Right renal cortex interstitium (tissue), 3 donors: ENCODE data around the gene SURF6. TPM values are rescaled to one million over a fixed set of nuclear protein-coding genes. Genes with fewer than 3 reads are reported as not detected.
"Not testable (repeated sequence)": the region's sequence is repeated elsewhere in the genome, so short reads cannot be mapped to it uniquely, and the experiment has no call there.

ENCODE experiments used
- DNase-seq, 3 donors: peaks; one replicate each; pipeline ENCODE4 v3.0.0-alpha.2; 2013; ENCODE audit warnings: low read depth in 3 of 3, low spot score in 2 of 3
- polyA plus RNA-seq, 3 donors: library from polyadenylated mRNA; unstranded; fragments of 120-200 nt; gene quantifications; one replicate each; pipeline ENCODE4 v1.2.1, GENCODE V29; 2013; ENCODE audit not compliant: insufficient read length in 3 of 3

The SURF6 gene
- polyA plus RNA-seq, 3 donors = 23.4 to 27.3 (median 27.2) TPM

- DNase-seq = no peak
Observed at GRCh38 chr9:133348718-133349573, 13.0 kb upstream of the SURF6 start.

DNA sequence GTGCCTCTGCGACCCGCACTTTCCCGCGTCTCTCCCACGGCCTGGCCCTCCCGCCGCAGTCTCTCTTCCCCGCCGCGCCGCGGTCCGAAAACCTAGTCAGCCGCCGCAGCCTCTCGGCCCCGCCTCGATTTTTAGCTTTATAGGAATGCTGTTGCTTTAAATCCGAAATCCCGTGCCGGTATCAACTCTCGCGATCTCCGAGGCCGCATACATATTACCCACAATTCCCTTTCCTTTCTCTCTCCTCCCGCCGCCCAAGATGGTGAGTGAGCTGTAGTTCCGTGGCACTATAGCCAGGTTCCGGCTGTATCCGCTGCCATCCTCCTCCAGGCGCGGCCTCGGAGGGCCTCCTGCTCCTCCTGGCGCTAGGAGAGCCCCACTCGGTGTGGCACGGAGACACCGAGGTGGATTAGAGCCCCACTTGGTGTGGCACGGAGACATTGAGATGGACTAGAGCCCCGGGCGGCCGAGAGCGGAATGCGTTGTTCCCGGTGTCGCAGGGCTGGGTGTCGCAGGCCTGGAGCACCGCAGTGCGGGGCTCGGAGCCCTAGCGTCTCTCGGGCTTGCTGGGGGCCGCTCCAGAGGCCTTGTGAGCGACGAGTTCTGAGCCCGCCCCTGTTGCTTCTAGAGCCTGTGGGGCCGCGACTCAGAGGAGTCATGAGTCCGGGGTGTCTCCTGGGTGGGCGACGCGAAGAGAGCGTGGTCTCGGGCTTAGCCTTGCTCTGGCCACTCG, 12.2 kb upstream of the SURF6 start, which contains the start of the genes MED22 and RPL7A:
Gene MED22, minus strand, starts transcription at position 147 of the 733 bp plus-strand sequence. CDS start 1,469 bp downstream, outside the sequence.
Gene RPL7A, plus strand, starts transcription at position 234 of the 733 bp plus-strand sequence. Its CDS starts 26 bp downstream, at position 260.
- DNase-seq = peak; percentile 91 to 95 (median 94)

DNA sequence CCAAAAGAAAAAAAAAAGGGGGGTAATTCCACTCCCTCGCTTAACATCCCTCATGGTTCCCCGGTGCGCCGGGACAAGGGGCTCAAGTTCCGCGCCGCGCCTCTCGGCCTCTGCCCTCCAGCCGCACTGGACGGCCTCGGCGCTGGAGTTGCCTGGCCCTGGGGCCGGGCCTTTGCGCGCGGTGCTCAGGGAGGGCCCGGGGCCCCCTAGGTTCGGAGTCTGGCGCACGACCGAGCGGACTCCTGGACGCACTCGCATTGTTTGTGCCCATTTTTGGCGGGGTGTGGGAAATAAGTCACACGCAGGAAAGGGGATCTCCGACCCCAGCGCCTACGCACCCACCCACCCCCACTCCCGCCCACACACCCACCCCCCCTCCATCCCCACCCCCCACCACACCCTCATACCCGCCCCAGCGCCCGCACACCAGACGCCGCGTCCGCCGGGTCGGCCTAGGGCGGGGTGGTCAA, 11.6 kb upstream of the SURF6 start:
- no peak for DNase-seq

DNA sequence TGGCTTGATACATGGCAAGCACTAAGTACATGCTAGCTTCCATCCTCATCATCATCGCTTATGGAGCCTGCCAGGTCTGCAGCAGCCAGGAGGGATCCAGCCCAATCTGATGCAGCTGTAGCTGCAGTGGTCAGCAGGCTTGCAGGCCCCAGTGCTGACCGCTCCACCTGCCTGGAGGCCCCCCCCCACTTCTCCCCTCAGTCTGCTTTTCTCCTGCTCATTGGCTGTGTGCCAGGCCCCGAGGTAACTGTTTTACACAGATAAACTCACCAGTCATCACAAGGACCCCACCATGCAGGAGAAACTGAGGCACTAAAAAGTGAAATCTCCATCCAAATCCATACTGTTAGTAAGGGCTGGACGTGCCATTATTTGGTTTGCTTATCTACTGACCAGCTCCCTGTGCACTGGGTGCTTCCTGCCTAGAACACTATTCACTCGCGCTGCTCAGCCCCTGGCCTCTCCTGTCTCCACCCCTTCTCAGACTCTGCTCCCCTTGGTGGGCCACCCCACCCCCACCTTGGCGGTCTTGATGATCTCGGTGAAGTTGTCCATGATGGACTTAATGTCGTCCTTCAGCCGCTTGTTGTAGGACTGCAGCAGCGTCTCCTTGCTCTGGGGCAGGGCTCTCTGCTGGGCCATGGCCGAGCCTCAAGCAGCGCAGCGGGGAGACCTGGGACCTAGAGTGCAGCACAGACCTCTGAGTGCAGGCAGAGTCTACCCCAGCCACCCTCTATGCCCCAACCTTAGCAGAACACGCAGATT, 10.2 kb upstream of the SURF6 start:
- no peak for DNase-seq

GRCh38 chr9:133345596-133345995, 9.6 kb upstream of the SURF6 start:
- DNase-seq = no peak

- no peak for DNase-seq
Observed at GRCh38 chr9:133344979-133345378, 9.0 kb upstream of the SURF6 start.

DNA sequence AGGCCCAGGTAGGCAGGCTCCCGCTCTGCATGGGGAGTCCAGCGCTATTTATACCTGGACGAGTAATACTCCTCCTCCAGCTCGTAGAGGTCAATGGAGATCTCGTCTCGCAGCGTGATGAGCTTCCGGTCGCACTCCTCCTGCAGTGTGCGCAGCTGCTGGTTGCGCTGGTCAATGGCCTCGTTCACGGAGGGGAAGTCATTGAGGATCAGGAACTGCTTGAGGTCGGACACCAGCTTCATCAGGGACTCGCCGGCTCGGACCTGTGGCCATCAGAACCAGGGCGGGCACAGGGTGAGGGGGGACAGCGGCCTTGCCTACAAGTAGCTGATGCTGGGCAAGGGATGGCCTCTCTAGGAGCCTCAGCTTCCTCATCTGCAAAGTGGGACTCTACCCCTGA, 8.1 kb upstream of the SURF6 start:
- DNase-seq = no peak

- no peak for DNase-seq
Observed at GRCh38 chr9:133342570-133342969, 6.6 kb upstream of the SURF6 start.

GRCh38 chr9:133342069-133342406, 6.0 kb upstream of the SURF6 start:
- DNase-seq = no peak

DNA sequence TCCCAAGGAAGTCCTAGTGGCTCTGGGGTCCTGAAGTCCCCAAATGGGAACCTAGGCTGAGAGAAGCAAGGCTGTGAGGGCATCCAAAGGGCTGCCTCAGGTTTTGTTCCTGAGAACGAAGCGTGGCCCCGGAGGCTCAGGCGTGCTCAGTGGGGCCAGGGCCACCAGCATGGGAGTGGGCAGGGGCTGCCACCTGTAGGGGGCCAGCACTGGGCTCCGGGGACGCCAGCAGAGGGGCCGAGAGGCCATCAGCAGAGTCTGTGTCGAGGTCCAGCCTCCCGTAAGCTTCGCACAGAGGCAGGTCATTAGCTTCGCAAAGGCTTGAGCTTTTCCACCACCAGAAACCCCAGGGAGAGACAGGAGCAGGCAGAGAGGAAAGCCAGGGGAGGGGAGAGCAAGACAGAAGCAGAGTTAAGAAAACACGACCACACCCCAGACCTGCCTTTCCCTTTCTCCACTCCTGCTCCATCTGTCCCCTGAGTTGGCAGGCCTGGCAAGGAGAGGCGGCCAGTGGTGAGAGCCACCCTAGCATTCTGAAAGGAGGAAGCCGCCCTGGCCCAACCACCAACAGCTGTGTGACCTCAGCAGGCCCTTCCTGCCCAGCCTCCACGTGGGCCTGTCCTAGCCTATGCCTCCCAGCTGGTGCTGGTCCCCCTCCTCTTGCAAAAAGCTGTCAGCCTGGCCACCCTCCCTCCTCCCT, 5.5 kb upstream of the SURF6 start:
- DNase-seq = no peak

DNA sequence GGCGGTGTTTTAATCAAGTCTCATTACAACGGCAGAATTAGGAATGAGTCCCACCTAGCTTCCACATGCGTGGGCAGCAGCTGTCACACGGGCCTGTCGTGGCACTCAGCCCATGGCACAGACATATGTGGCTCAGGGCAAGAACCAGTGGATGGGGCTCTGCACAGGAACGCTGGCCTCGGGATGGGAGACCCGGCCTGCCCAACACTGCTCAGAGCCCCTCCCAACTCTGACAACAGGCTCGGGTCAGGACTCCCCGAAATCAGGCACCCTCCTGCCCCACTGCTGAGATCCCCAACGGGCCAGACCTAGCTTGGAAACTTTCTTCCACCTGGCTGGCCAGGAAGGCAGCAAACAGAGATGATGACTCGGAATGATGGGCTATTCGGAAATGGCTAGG, 4.9 kb upstream of the SURF6 start:
- DNase-seq = no peak

- DNase-seq = no peak
Observed at GRCh38 chr9:133340256-133340655, 4.3 kb upstream of the SURF6 start.

DNA sequence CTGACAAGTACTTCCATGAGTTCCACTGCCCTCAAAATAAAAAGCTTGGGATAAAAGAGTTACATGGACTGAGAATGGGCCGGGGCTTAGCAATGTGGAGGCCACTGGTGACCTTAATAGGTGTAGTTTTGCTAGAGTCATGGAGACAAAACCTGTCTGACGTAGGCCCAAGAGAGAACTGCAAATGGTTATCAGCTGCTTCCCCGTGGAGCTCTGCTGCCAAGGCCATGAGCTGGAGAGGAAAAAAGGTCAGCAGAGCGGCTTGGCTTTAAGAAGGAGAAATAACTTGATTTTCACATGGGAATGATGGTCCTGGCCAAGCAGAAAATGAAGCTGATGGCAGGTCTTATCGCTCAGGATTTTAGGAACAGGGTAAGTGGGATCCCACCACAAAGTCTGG, 3.7 kb upstream of the SURF6 start:
- DNase-seq = no peak

DNA sequence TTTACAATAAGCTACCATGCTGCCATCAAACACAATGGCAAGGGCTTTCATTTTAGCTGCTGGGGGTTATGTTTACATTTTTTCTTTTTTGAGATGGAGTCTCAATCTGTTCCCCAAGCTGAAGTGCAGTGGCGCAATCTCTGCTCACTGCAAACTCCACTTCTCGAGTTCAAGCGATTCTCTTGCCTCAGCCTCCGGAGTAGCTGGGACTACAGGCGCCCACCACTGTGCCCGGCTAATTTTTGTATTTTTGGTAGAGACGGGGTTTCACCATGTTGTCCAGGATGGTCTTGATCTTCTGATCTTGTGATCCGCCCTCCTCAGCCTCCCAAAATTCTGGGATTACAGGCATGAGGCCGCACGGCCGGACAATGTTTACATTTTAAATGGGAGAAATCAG, 1.1 kb downstream of the SURF6 start:
- DNase-seq = not testable (repeated sequence)

- DNase-seq = no peak
Observed at GRCh38 chr9:133334161-133334560, 1.8 kb downstream of the SURF6 start.

GRCh38 chr9:133333566-133333965, 2.4 kb downstream of the SURF6 start:
- DNase-seq = no peak

DNA sequence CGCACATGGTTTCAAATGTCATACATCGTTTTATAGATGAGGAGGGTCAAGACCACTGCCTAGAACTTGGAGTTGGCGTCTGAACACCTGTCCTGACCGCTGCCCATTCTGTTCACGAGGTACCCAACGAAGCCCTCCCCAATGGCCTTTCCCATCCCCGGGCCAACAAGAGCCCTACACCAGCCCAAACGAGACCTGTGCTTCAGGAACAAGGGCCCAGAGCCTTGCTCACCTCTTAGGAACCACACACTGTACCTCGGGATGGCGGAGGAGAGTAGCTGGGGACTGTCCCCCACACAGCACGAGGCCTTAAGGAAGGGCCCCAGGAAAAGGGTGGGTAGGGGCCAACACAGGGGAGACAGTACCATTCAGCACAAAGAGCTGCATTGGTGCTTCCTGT, 3.0 kb downstream of the SURF6 start:
- no peak for DNase-seq

GRCh38 chr9:133332381-133332730, 3.6 kb downstream of the SURF6 start:
- no peak for DNase-seq

GRCh38 chr9:133331641-133332380, 4.2 kb downstream of the SURF6 start:
- DNase-seq = no peak

DNA sequence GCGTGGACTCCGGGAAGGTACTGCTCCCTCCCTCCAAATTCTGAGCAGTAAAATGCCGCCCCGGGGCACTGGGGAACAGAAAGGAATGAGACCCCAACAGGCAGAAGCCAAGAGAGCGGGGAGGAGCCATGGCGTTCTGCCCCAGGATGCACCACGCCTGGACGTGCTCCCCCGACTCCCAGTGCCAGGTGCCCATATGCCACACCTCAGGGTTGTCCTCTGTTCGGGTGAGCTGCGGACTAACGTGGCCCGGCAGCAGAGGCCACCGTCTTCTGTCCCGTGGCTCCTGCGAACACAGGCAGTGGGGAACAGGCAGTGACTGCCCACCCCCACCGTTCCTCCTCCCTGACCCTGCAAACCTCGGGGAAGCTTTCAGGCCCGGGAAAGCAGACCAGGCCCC, 4.8 kb downstream of the SURF6 start:
- DNase-seq = no peak
